ENCODE results near the gene MUC4.

MUC4 gene

GRCh38 chr3:195762249-195762585 is 49.5 kb downstream of the MUC4 start:
- no peak overlapping the region for H3K4me3 ChIP-seq (ENCODE audit: low read length)
- DNase-seq (ENCODE audit: low read depth): no peak
- TF ChIP-seq, protein P1, sequence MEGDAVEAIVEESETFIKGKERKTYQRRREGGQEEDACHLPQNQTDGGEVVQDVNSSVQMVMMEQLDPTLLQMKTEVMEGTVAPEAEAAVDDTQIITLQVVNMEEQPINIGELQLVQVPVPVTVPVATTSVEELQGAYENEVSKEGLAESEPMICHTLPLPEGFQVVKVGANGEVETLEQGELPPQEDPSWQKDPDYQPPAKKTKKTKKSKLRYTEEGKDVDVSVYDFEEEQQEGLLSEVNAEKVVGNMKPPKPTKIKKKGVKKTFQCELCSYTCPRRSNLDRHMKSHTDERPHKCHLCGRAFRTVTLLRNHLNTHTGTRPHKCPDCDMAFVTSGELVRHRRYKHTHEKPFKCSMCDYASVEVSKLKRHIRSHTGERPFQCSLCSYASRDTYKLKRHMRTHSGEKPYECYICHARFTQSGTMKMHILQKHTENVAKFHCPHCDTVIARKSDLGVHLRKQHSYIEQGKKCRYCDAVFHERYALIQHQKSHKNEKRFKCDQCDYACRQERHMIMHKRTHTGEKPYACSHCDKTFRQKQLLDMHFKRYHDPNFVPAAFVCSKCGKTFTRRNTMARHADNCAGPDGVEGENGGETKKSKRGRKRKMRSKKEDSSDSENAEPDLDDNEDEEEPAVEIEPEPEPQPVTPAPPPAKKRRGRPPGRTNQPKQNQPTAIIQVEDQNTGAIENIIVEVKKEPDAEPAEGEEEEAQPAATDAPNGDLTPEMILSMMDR (IDR thresholded peaks at IDR 0.05; ENCODE audit: insufficient read depth, low read depth, low read length, missing control alignments): no peak

- DNase-seq (ENCODE audit: low read depth): no peak
- TF ChIP-seq, protein P1 (IDR thresholded peaks at IDR 0.05; ENCODE audit: insufficient read depth, low read depth, low read length, missing control alignments): no peak
- no peak overlapping the region for H3K4me3 ChIP-seq (ENCODE audit: low read length)
Observed at GRCh38 chr3:195761567-195762248, 50.0 kb downstream of the MUC4 start.

- no peak overlapping the region for H3K4me3 ChIP-seq (ENCODE audit: low read length)
- TF ChIP-seq, protein P1 (IDR thresholded peaks at IDR 0.05; ENCODE audit: insufficient read depth, low read depth, low read length, missing control alignments): no peak
- no peak for DNase-seq (ENCODE audit: low read depth)
Observed at GRCh38 chr3:195761123-195761566, 50.6 kb downstream of the MUC4 start.

- TF ChIP-seq, protein P1 (IDR thresholded peaks at IDR 0.05; ENCODE audit: insufficient read depth, low read depth, low read length, missing control alignments): no peak
- DNase-seq (ENCODE audit: low read depth): no peak
- no peak overlapping the region for H3K4me3 ChIP-seq (ENCODE audit: low read length)
Observed at GRCh38 chr3:195760345-195761122, 51.2 kb downstream of the MUC4 start.

GRCh38 chr3:195758721-195759353 is 52.9 kb downstream of the MUC4 start:
- TF ChIP-seq, protein P1 (IDR thresholded peaks at IDR 0.05; ENCODE audit: insufficient read depth, low read depth, low read length, missing control alignments): no peak
- H3K4me3 ChIP-seq (ENCODE audit: low read length): no peak overlapping the region
- no peak for DNase-seq (ENCODE audit: low read depth)

- TF ChIP-seq, protein P1 (IDR thresholded peaks at IDR 0.05; ENCODE audit: insufficient read depth, low read depth, low read length, missing control alignments): no peak
- H3K4me3 ChIP-seq (ENCODE audit: low read length): no peak overlapping the region
- DNase-seq (ENCODE audit: low read depth): no peak
Observed at GRCh38 chr3:195757827-195758226, 53.9 kb downstream of the MUC4 start.

Measured in epithelial cell of esophagus (primary cell).